Measurements from ENCODE around the gene PLA1A. TPM values are rescaled to one million over a fixed set of nuclear protein-coding genes. Genes with fewer than 3 reads are reported as not detected.

The PLA1A gene
- total RNA-seq, 1 donor from 2014 or later, result 1.1 TPM

- peak overlapping the region; percentile 90 for H3K4me3 Mint-ChIP-seq
Measured at GRCh38 chr3:119557877-119558269, 39.8 kb upstream of the PLA1A start.

DNA sequence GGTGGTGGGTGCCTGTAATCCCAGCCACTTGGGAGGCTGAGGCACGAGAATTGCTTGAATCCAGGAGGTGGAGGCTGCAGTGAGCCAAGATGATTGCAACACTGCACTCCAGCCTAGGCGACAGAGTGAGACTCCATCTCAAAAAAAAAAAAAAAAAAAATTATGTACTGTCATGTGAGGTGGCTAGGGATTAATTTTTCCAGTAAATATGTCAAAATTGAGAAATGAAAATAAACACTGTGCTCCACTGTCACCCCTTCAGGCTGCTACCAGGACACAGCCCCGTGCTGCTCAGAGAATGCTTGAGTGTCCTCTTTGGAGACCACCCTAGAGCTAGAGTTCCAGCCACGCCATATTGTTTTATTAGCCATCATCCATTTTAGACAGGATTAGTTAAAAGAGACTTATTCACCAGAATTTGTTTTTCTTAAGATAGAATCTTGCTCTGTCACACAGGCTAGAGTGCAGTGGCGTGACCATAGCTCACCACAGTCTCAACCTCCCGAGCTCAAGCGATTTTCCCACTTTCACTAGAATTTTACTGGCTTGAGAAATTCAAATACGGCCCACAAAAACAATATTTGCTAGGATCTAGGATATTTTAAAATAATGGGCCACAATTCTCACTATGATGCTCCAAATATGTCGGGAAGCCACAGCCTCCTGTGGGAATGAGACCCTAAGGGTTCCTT lies 38.9 kb upstream of the PLA1A start:
- ChIA-PET POLR2A (interaction anchor here (0.6 to 4.0 kb wide), 13 partner anchors 16 to 236 kb away, joined by 3 to 44 read pairs (median 4); partner anchors contain the start of genes ADPRH, COX17, TIMMDC1 and TMEM39A), CTCF (interaction anchor here (0.6 to 3.6 kb wide), 14 partner anchors 10 to 284 kb away, joined by 3 to 20 read pairs (median 3); partner anchors contain the start of genes ADPRH, TIMMDC1 and TMEM39A)
- Mint-ChIP-seq H3K4me1 (peaks cover 92% of the 10 kb centered on the region), H3K27ac (peak overlapping the region; percentile 88), H3K27me3 (no peaks in the 10 kb centered on the region), H3K9me3 (no peaks in the 10 kb centered on the region), H3K4me3 (peak overlapping the region; percentile 90), H3K36me3 (ENCODE audit: low read depth) (peaks cover 48% of the 10 kb centered on the region)
- no peak for DNase-seq
- TF ChIP-seq CTCF (IDR thresholded peaks at IDR 0.05), result no peak
- intact Hi-C loops (cut with micrococcal nuclease), result loop anchor here (1.0 to 2.0 kb wide), 5 partner anchors 19 to 283 kb away; partner anchors contain the start of gene TMEM39A
- no peak for ATAC-seq (ENCODE audit: low read depth)

More at GRCh38 chr3:119557877-119558269, 39.8 kb upstream of the PLA1A start:
- ATAC-seq (ENCODE audit: low read depth) (no peak), DNase-seq (no peak)
- H3K4me1 Mint-ChIP-seq, result peaks cover 92% of the 10 kb centered on the region
- CTCF ChIA-PET, result interaction anchor here (2.4 to 3.6 kb wide), 3 partner anchors 20 to 123 kb away, joined by 6 to 20 read pairs (median 17); partner anchors contain the start of genes ADPRH and TIMMDC1
- POLR2A ChIA-PET, result interaction anchor here (0.8 to 4.0 kb wide), 7 partner anchors 19 to 119 kb away, joined by 4 to 44 read pairs (median 18); partner anchors contain the start of genes ADPRH, COX17 and TMEM39A
- intact Hi-C loops (cut with micrococcal nuclease), result loop anchor here (2.0 kb wide), 1 partner anchor 235 kb away; no protein-coding TSS in a partner anchor
- no peaks in the 10 kb centered on the region for H3K27me3 Mint-ChIP-seq
- no peak for TF ChIP-seq CTCF (IDR thresholded peaks at IDR 0.05)
- H3K27ac Mint-ChIP-seq, result peak overlapping the region; percentile 88
- H3K36me3 Mint-ChIP-seq (ENCODE audit: low read depth), result peaks cover 55% of the 10 kb centered on the region
- no peaks in the 10 kb centered on the region for H3K9me3 Mint-ChIP-seq

DNA sequence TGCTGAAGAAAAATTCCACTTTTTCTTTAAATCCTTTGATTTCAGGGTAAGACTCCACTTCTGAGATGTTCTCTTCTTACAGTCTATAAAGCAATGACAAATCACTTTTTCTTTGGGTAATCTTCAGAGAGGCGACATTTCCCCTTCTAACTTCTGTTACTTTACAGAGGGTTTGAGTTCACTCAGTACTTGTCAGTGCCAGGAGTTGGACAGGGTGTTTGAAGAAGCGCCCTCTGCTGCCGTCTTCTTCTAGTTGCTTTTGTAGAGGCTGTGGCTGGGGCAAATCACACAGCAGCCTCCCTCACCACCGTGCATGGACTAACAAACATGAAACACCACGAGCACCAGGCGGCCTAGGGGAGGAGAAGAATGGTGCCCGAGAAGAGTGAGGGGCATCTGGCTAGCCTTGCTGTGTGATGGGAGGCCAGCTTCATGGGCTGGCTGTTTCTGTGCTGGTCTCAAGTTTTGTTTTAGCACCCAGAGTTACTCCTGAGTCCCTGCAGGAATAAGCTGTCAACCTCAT lies 38.2 kb upstream of the PLA1A start, which contains the start of gene CD80:
TSS of gene CD80 (minus strand) at position 174 of the 523 bp plus-strand sequence. CDS start 1,886 bp downstream, outside the sequence.
- peak within 1 kb of the TSS; percentile 88 for H3K27ac Mint-ChIP-seq
- peaks cover 92% of the 10 kb centered on the region for H3K4me1 Mint-ChIP-seq
- H3K9me3 Mint-ChIP-seq, result no peaks in the 10 kb centered on the region
- peaks cover 49% of the 10 kb centered on the region for H3K36me3 Mint-ChIP-seq (ENCODE audit: low read depth)
- peak; percentile 54 for ATAC-seq (ENCODE audit: low read depth)
- H3K27me3 Mint-ChIP-seq, result no peaks in the 10 kb centered on the region
- POLR2A ChIA-PET, result interaction anchor here (0.6 to 4.0 kb wide), 15 partner anchors 17 to 536 kb away, joined by 3 to 44 read pairs (median 5); partner anchors contain the start of genes ADPRH, COX17, TIMMDC1 and TMEM39A
- CTCF ChIA-PET, result interaction anchor here (0.6 to 3.6 kb wide), 20 partner anchors 11 to 285 kb away, joined by 3 to 20 read pairs (median 3); partner anchors contain the start of genes ADPRH, COX17, TIMMDC1 and TMEM39A
- peak within 1 kb of the TSS; percentile 90 for H3K4me3 Mint-ChIP-seq
- TF ChIP-seq CTCF (IDR thresholded peaks at IDR 0.05), result no peak
- intact Hi-C loops (cut with micrococcal nuclease), result loop anchor here (1.0 to 2.0 kb wide), 5 partner anchors 20 to 284 kb away; partner anchors contain the start of gene TMEM39A
- DNase-seq, result peak; percentile 58

DNA sequence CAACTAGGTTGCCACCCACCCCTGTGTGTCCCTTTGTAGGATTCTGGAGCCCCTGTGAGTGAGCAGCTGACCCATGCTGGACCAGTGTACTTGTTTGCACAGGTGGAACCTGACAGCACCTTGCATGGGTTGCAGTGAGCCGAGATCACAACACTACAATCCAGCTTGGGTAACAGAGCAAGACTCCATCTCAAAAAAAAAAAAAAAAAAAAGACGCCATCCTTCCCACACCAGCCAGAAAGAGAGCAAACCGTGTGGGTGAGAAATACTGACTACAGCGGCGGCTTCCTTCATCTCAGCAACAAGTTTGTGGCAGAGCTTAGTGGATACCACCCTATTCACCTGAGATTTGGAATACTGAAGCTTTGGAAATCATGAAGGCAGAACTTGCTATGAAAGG lies 37.5 kb upstream of the PLA1A start:
- TF ChIP-seq CTCF (IDR thresholded peaks at IDR 0.05), result no peak
- intact Hi-C loops (cut with micrococcal nuclease), result no loop called here
- POLR2A ChIA-PET, result interaction anchor here (0.6 to 4.0 kb wide), 13 partner anchors 18 to 535 kb away, joined by 3 to 44 read pairs (median 7); partner anchors contain the start of genes ADPRH, COX17, TIMMDC1 and TMEM39A
- peak overlapping the region; percentile 88 for H3K27ac Mint-ChIP-seq
- no peaks in the 10 kb centered on the region for H3K27me3 Mint-ChIP-seq
- peaks cover 43% of the 10 kb centered on the region for H3K36me3 Mint-ChIP-seq (ENCODE audit: low read depth)
- DNase-seq, result no peak
- no peaks in the 10 kb centered on the region for H3K9me3 Mint-ChIP-seq
- CTCF ChIA-PET, result interaction anchor here (0.9 to 3.6 kb wide), 14 partner anchors 20 to 285 kb away, joined by 3 to 20 read pairs (median 4); partner anchors contain the start of genes COX17 and TIMMDC1
- peaks cover 90% of the 10 kb centered on the region for H3K4me1 Mint-ChIP-seq
- peak overlapping the region; percentile 90 for H3K4me3 Mint-ChIP-seq
- no peak for ATAC-seq (ENCODE audit: low read depth)
